ENCODE measurements around the gene SZT2.

SZT2 gene

DNA sequence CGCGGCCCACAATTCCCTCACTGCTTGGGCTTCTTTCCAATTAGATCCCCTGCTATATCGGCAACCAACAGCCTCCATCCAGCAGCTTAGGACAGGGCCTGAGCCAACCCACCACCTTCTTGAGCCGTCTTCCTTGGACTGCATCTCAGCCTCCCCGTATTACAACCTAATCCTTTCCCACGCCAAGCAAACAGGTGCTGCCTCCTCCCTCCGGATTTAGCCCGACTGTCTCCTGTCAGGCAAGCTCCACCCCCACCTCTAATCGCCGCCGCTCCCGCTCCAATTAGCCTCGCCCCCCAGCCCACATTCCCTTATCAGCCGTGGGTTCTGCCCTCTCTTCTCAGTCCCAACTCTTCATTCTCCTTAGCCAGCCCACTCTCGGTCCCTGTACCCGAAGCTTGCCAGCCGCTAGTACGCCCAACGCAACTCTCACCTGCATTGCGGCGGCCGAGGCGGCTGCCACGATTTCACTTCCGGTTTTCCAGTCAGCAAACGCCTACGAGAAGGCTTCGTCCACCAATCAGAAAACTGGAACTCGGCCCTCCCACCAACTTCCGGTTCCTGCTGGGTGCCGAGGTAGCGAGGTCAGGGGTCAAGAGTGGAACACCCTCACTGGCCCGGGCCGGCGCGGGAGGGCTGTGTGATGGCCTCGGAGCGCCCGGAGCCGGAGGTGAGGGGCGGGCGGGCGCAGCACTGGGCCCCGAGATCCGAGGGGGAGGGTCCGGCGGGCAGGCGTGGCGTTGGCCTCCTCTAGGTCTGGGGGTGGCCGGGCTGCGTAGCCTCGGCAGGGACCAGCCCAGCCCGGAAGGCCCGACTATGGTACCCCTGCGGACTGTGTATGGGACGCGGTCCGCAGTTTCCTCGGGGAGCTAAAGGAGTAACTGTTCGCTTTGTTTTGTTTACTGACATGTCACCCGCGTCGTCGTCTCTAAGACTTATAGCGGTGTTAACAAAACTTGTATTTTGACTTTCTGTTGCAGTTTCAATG lies at the start of gene SZT2, which contains the start of gene MED8:
TSS of gene SZT2 (plus strand) at position 574 of the 988 bp plus-strand sequence. CDS start at position 644, 70 bp downstream.
TSS of gene MED8 (minus strand) at position 475 of the 988 bp plus-strand sequence. CDS start at position 439, 36 bp downstream.
- DNase-seq (ENCODE audit: low read depth) = peak; percentile 89

- no peak for DNase-seq (ENCODE audit: low read depth)
Measured at GRCh38 chr1:43340559-43340958, 49.1 kb upstream of the SZT2 start.

DNA sequence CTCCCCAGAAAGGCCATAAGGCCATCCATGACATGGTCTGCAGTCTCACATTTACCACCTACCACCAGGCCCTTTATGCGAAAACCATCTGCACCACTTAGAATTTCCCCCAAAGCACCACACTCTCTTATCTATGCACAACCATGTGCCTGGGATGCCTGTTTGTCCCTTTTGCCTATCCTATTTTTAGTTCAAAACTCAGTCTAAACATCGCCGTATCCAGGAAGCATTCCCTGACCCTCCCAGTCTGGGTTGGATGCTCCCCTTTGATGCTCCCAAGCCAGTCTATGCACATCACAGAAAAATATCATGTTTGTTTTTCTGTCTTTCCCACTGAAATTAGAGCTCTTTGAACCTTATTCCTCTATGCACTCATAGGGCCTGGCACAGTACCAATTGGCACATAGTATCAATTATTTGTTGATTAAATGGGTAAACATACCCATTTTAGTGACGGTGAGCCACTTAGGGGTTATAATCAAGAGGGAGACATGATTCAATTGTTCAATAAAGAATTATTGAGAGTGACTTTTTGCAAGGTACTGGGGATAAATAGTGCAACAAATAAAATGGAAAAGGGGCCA lies 45.3 kb upstream of the SZT2 start:
- no peak for DNase-seq (ENCODE audit: low read depth)

DNA sequence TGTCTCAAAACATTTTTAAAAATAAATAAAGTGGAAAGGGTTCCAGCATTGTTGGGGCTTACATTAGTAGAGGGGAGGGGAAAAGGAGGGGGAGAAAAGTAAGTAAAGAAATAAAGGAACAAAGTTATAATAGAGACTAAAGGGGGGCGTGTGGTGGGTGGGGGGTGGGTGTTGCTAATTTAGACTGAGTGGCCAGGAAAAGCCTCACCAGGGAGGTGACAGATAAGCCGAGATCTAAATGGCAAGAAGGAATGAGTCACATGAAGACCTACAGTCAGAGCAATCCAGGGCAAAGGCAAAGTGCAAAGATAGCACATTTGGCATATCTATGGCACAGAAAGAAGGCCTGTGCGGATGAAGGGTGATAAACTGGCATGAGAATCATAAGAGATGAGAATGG lies 44.6 kb upstream of the SZT2 start:
- DNase-seq (ENCODE audit: low read depth) = no peak

- DNase-seq (ENCODE audit: low read depth) = no peak
Measured at GRCh38 chr1:43346636-43347035, 43.1 kb upstream of the SZT2 start.

DNA sequence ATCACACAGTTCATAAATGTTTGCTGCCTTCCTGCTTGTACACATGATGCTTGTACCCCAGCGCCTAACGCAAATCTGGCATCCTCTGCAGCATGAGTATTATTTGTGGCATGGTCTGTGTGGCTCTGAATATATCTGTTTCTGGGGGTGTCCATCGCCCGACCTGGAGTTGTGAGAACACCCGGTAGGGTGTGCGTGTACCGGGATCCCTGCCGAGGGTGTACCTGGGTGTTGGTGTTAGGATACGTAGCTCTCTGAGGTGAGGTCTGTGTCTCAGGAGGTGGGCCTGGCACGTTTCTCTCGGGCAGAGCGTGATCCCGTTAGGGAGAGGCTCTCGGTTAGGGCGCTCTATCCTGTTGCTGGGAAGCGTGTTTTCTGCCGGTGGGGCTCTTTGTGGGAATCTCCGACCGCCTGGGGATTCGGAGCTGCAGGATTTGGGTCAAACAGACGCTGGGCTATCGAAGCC lies 41.3 kb upstream of the SZT2 start:
- DNase-seq (ENCODE audit: low read depth) = no peak

DNA sequence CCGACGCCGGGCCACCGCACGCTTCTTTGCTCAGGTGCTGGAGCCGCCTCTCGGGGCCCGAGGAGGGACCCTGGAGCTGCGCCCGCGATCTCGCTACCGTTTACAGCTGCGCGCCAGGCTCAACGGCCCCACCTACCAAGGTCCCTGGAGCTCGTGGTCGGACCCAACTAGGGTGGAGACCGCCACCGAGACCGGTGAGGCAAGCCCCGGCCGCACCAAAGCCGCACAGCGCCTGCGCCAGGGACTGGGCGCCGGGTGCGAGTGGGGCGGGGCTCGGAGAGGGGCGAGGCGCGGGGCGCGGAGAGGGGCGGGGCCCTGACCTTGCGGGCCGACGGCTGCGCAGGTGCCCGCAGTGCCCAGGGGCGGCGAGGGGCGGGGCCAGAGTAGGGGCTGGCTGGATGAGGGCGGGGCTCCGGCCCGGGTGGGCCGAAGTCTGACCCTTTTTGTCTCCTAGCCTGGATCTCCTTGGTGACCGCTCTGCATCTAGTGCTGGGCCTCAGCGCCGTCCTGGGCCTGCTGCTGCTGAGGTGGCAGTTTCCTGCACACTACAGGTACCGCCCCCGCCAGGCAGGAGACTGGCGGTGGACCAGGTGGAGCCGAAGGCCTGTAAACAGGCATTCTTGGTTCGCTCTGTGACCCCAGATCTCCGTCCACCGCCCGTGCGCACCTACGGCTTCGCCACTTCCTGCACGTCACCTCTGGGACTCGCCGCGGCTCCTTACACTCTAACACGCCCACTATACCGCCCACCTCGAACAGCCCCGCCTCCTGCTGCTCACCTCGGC lies 40.7 kb upstream of the SZT2 start:
- DNase-seq (ENCODE audit: low read depth) = no peak

- no peak for DNase-seq (ENCODE audit: low read depth)
Measured at GRCh38 chr1:43349594-43350306, 39.9 kb upstream of the SZT2 start.

DNA sequence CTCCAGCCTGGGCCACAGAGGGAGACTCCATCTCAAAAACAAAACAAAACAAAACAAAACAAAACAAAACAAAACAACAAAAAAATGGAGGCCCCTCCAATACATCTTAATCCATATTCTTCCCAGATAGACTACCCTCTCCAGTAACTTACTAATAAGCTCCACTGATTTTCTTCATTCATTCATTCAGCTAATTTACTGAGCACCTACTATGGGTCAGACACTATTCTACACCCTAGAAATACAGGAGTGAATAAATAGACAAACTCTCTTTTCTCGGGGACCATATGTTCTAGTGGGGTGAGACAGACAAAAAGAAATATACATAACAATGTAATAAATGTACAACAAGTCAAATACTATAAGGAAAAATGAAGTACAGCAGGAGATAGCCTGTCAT lies 38.7 kb upstream of the SZT2 start:
- no peak for DNase-seq (ENCODE audit: low read depth)

DNA sequence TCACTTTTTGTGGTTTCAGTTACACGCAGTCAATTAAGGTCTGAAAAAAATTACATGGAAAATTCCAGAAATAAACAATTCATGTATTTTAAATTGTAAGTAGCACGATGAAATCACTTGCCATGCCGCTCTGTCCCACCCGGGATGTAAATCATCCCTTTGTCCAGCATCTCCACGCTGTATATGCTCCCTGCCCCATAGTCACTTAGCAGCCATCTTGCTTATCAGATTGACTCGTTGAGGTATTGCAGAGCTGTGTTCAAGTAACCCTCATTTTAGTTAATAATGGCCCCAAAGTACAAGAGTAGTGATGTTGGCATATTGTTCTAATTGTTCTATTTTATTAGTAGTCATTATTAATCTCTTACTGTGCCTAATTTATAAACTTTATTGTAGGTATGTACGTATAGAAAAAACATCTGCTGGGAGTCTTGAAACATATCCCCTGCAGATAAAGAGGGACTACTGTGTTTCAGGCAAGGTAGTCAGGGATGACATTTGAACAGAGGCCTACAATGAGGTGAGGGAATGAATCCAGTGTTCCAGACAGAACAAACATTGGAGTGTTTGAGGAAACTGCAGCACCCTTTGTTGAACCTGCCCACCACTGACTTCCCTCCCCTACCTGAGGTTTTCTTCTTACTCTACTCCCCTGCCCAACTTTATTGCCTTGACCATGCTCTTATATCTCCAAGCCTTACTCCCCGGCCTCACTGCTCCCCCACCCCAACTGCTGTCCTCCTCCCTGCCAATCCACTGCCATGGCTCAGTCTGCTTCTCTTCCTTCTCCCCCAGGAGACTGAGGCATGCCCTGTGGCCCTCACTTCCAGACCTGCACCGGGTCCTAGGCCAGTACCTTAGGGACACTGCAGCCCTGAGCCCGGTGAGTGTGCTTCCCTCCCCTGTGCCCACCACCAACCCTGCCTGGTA lies 38.0 kb upstream of the SZT2 start:
- DNase-seq (ENCODE audit: low read depth) = no peak

GRCh38 chr1:43352351-43352705 lies 37.4 kb upstream of the SZT2 start:
- no peak for DNase-seq (ENCODE audit: low read depth)

GRCh38 chr1:43352881-43353280 lies 36.8 kb upstream of the SZT2 start:
- no peak for DNase-seq (ENCODE audit: low read depth)

DNA sequence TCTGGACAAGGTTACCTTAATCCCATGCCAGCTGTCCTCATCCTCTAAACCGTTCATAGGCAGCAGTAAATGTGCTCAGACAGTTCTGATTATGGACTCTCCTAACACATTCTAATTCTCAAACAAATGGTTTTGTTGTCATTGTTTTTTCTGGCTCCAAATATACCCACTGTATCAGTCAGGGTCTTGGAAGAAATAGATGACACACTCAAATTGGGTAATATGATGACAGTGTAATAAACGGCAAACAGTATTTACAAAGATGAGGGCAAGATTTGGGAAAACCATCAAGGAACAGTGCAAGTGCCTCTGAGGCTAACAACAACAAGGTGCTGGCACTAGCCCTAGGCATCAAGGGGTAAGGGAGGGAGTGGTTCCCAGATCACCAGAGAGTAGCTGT lies 35.2 kb upstream of the SZT2 start:
- DNase-seq (ENCODE audit: low read depth) = no peak

DNA sequence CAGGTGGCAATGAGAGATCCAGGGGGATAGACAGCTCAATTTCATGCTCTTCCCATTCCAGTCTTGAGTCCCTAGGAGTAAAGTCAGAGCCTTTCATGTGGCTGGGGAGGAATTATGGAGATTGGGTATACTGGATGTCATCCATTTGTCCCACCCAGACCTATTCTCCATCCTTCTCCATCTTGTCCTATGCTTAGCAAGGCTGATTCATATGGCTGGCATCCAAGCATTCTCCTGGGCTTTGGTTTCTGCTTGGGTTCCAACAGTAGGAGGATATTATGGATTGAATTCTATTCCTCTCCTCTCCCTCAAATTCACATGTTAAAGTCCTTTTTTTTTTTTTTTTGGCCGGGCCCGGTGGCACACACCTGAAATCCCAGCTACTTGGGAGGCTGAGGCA lies 34.8 kb upstream of the SZT2 start:
- no peak for DNase-seq (ENCODE audit: low read depth)

DNA sequence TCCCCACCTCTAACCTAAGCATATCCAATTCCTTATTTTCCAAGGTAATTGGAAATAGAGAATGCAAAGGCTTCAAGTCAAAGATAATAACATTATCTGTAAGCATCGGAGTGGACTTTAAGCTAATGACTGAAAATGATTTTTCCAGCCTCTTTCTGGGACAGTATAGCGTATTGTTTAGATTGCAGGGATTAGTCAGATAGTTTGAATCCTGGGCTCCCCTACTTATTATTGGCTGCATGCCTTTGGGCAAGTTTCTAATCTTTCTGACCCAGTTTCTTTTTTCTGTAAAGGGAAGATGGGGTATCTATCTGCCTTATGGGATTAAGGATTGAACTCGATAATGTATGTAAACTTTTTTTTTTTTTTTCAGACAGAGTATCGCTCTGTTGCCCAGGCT lies 32.4 kb upstream of the SZT2 start:
- DNase-seq (ENCODE audit: low read depth) = no peak

GRCh38 chr1:43358121-43358745 lies 31.5 kb upstream of the SZT2 start:
- no peak for DNase-seq (ENCODE audit: low read depth)

- peak; percentile 90 for DNase-seq (ENCODE audit: low read depth)
Measured at GRCh38 chr1:43358746-43359693, 30.7 kb upstream of the SZT2 start, which contains the start of gene CDC20. CDC20 (plus strand) TSS chr1:43358981; CDS start chr1:43359216, 235 bp downstream.

- DNase-seq (ENCODE audit: low read depth) = no peak
Measured at GRCh38 chr1:43359696-43360095, 30.0 kb upstream of the SZT2 start.

- no peak for DNase-seq (ENCODE audit: low read depth)
Measured at GRCh38 chr1:43360616-43361015, 29.1 kb upstream of the SZT2 start.

Measured in fibroblast of the conjunctiva (primary cell).